ENCODE data around the gene DLX6.

DNA sequence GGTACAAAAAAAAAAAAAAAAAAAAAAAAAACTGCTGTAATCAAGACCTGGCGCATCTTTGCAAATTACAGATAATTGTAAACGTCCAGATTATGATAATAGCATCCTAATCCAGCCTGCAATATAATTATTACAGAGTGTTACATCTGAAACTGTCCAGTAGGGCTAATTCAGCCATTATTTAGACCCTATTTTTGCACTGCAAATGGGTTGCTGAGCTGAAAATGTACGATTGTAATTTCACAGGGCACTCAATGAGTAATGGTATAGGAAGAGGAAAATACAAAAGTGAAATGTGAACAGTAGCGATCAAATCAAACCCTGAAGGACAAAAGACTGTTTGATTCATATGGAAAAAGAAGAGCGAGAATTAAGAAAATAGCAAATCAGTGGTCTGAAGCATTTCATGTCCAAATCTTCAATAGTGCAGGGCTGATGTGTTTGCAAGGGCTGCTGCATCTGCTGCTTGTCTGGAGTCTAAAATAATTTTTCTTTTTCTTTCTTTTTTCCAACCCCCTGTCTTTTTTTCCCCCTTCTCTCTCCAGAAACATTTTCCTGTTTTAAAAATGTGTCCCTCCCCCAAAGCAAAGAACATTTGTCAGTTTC is 8.9 kb downstream of the DLX6 start:
- no peak for TF ChIP-seq POLR2A (IDR thresholded peaks at IDR 0.05)
- TF ChIP-seq, protein P1, sequence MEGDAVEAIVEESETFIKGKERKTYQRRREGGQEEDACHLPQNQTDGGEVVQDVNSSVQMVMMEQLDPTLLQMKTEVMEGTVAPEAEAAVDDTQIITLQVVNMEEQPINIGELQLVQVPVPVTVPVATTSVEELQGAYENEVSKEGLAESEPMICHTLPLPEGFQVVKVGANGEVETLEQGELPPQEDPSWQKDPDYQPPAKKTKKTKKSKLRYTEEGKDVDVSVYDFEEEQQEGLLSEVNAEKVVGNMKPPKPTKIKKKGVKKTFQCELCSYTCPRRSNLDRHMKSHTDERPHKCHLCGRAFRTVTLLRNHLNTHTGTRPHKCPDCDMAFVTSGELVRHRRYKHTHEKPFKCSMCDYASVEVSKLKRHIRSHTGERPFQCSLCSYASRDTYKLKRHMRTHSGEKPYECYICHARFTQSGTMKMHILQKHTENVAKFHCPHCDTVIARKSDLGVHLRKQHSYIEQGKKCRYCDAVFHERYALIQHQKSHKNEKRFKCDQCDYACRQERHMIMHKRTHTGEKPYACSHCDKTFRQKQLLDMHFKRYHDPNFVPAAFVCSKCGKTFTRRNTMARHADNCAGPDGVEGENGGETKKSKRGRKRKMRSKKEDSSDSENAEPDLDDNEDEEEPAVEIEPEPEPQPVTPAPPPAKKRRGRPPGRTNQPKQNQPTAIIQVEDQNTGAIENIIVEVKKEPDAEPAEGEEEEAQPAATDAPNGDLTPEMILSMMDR (IDR thresholded peaks at IDR 0.05), result no peak
